A549 (cell line): Measurements from ENCODE around the gene CTDSPL. TPM values are rescaled to one million over a fixed set of nuclear protein-coding genes. Genes with fewer than 3 reads are reported as not detected.

Experiments
- ATAC-seq, 2 experiments: fragments of 200-7000 bp in 1 of 2; fragments of >200 bp in 1 of 2; cut with Nextera tagmentation in 1 of 2; cut with Tn5 transposase in 1 of 2; 3 replicates each; pipeline versions ENCODE4 v1.8.0 to v1.9.1; 2018 to 2020; ENCODE audit warnings: mild to moderate bottlenecking in 1 of 2, moderate library complexity in 1 of 2
- CTCF ChIA-PET: fragments of 300-600 bp; sonication (Branson Sonifier 250); formaldehyde crosslinking; extraction: SDS; loops from one replicate; lab custom pipeline; 2021; ENCODE audit warnings: antibody characterized with exemption, inconsistent platforms; lab: Yijun Ruan, JAX
- POLR2A ChIA-PET: fragments of 350-600 bp; formaldehyde crosslinking; extraction: SDS; loops from one replicate; lab custom pipeline; 2021; ENCODE audit warnings: antibody characterized with exemption, inconsistent platforms; lab: Yijun Ruan, JAX
- DNase-seq, 2 experiments: peaks; one replicate each; pipeline versions ENCODE4 v3.0.0 to v3.0.0-alpha.2; 2011 to 2016; ENCODE audit warnings: low read depth in 1 of 2, low spot score in 1 of 2
- FAIRE-seq: peaks from 2 replicates; lab custom pipeline; 2011; peaks lifted over from hg19 to GRCh38; lab: Jason Lieb, UNC
- H3K27ac ChIP-seq, 2 experiments: fragments of >200 bp; sonication (Bioruptor Twin); formaldehyde crosslinking; 3 replicates each; pipeline ENCODE4 v1.5.1; 2016 to 2017
- H3K4me1 ChIP-seq: fragments of >200 bp; sonication (Bioruptor Twin); formaldehyde crosslinking; 3 replicates; pipeline ENCODE4 v1.6.1; 2016
- H3K4me2 ChIP-seq: fragments of >200 bp; sonication (Bioruptor Twin); formaldehyde crosslinking; 3 replicates; pipeline ENCODE4 v1.6.1; 2016
- H3K4me3 ChIP-seq: fragments of >200 bp; sonication (Bioruptor Twin); formaldehyde crosslinking; 3 replicates; pipeline ENCODE4 v1.5.1; 2016
- H3K9me3 ChIP-seq: fragments of >200 bp; sonication (Bioruptor Twin); formaldehyde crosslinking; 3 replicates; pipeline ENCODE4 v1.6.1; 2016
- CBX8 ChIP-seq: fragments of 200-600 bp; sonication (generic); IDR thresholded peaks from 2 replicates; pipeline ENCODE4 v1.6.1; 2016
- EHF ChIP-seq: fragments of 250-450 bp; sonication (Bioruptor Pico); IDR thresholded peaks from 2 replicates; pipeline ENCODE4 v1.5.0; 2020; ENCODE audit warnings: mild to moderate bottlenecking
- EHMT2 ChIP-seq: fragments of 200-600 bp; sonication (generic); IDR thresholded peaks from 2 replicates; pipeline ENCODE4 v1.6.1; 2016; ENCODE audit warnings: antibody characterized with exemption, low read depth, mild to moderate bottlenecking, moderate library complexity
- ESRRA ChIP-seq: fragments of 150-350 bp; IDR thresholded peaks from 2 replicates; pipeline ENCODE4 v1.6.1; 2014; ENCODE audit warnings: mild to moderate bottlenecking, low read length, borderline replicate concordance
- FOSB ChIP-seq: fragments of 250-450 bp; sonication (Bioruptor Pico); IDR thresholded peaks from 2 replicates; pipeline ENCODE4 v1.5.0; 2020; ENCODE audit warnings: mild to moderate bottlenecking, moderate library complexity
- HOXB5 ChIP-seq: fragments of 250-450 bp; sonication (Bioruptor Pico); IDR thresholded peaks from 2 replicates; pipeline ENCODE4 v1.5.0; 2020; ENCODE audit warnings: mild to moderate bottlenecking, moderate library complexity
- MAFK ChIP-seq: fragments of 450-650 bp; IDR thresholded peaks from 2 replicates; pipeline ENCODE4 v1.6.1; 2014; ENCODE audit not compliant: partially characterized antibody
- NPAS2 ChIP-seq: fragments of 250-450 bp; sonication (Bioruptor Pico); IDR thresholded peaks from 2 replicates; pipeline ENCODE4 v1.8.0; 2022; ENCODE audit warnings: mild to moderate bottlenecking, moderate library complexity, borderline replicate concordance
- PHF8 ChIP-seq: fragments of 200-600 bp; sonication (generic); IDR thresholded peaks from 2 replicates; pipeline ENCODE4 v1.6.1; 2016; ENCODE audit warnings: low read depth, mild to moderate bottlenecking, antibody characterized with exemption, moderate library complexity, borderline replicate concordance
- RCOR1 ChIP-seq: fragments of 150-350 bp; IDR thresholded peaks from 2 replicates; pipeline ENCODE4 v1.6.1; 2014; ENCODE audit warnings: antibody characterized with exemption, low read length, low read depth
- REST ChIP-seq: fragments of 200-600 bp; sonication (generic); IDR thresholded peaks from 2 replicates; pipeline ENCODE4 v1.6.1; 2016; ENCODE audit warnings: antibody characterized with exemption, mild to moderate bottlenecking, moderate library complexity
- TFCP2L1 ChIP-seq: fragments of 250-450 bp; sonication (Bioruptor Pico); IDR thresholded peaks from 2 replicates; pipeline ENCODE4 v1.5.0; 2021; ENCODE audit warnings: mild to moderate bottlenecking
- ZC3H11A ChIP-seq: fragments of 450-650 bp; IDR thresholded peaks from 2 replicates; pipeline ENCODE4 v1.6.1; 2014; ENCODE audit warnings: antibody characterized with exemption, mild to moderate bottlenecking
- ZSCAN20 ChIP-seq: fragments of 250-450 bp; sonication (Bioruptor Pico); IDR thresholded peaks from 2 replicates; pipeline ENCODE4 v1.8.0; 2022; ENCODE audit warnings: mild to moderate bottlenecking, moderate library complexity
- WGBS: methylation state at CpG from one replicate; pipeline ENCODE4 v1.1.6; 2017; ENCODE audit errors: missing lambda C conversion rate; 5-methylcytosine and 5-hydroxymethylcytosine counted together
- polyA plus RNA-seq, 4 experiments: library from polyadenylated mRNA; depleted of rRNA in 3 of 4; stranded (reverse); fragments of >200 nt; fragmentation: RNase III in 1 of 4; extraction: RNeasy Plus Mini Kit Qiagen cat#74134 plus additional on column Dnase treatment in 1 of 4; gene quantifications; 2 replicates in 3 of 4; 3 replicates in 1 of 4; pipeline ENCODE4 v1.2.3, GENCODE V29; 2011 to 2017
- TF ChIP-seq, protein P1 (sequence below): fragments of 450-650 bp; IDR thresholded peaks from 2 replicates; pipeline ENCODE4 v1.6.1; 2014; ENCODE audit warnings: antibody characterized with exemption
- TF ChIP-seq, protein P2 (sequence below): IDR thresholded peaks from 2 replicates; pipeline ENCODE4 v1.6.1; 2012; ENCODE audit warnings: low read depth, borderline replicate concordance
- TF ChIP-seq, protein P3 (sequence below): fragments of 250-450 bp; sonication (Bioruptor Pico); IDR thresholded peaks from 2 replicates; pipeline ENCODE4 v1.5.0; 2021; ENCODE audit warnings: mild to moderate bottlenecking, moderate library complexity, borderline replicate concordance
- TF ChIP-seq, protein P4 (sequence below): fragments of 250-450 bp; sonication (Bioruptor Pico); IDR thresholded peaks from 2 replicates; pipeline ENCODE4 v1.5.0; 2020; ENCODE audit warnings: low read depth, mild to moderate bottlenecking, moderate library complexity
- TF ChIP-seq, protein P5 (sequence below): IDR thresholded peaks from 2 replicates; pipeline ENCODE4 v1.6.1; 2012

Gene CTDSPL
- polyA plus RNA-seq, 2 of the 4 experiments (the other 2 are of a cell fraction) = 9.9 to 35.1 TPM

DNA sequence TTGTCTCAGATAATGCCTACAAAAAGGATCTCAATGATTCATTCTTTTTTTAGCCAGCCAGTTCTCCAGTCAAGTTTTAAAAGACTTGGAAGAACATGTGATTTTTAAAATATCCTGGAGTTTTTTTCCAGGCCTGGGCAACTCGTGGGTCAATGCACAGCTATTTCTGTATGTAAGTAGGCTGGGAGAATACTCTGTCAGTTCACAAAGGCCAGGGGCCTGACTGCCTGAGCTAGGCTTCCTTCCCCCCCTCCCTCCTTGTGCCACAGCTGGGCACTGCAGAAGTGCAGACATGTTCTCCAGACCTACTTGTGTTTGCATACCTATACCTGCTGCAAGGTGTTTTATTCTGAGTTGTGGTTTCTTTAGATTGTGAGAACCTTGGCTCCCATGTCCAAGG is 43.7 kb downstream of the CTDSPL start:
- ATAC-seq (no peak), DNase-seq (no peak)
- POLR2A ChIA-PET = no interaction called here
- WGBS = 46% methylated on average over 1 of the region's 1 CpG
- no peak overlapping the region for H3K4me2 ChIP-seq
- H3K9me3 ChIP-seq = no peaks in the 10 kb centered on the region
- H3K4me3 ChIP-seq = no peak overlapping the region
- TF ChIP-seq, protein P1, sequence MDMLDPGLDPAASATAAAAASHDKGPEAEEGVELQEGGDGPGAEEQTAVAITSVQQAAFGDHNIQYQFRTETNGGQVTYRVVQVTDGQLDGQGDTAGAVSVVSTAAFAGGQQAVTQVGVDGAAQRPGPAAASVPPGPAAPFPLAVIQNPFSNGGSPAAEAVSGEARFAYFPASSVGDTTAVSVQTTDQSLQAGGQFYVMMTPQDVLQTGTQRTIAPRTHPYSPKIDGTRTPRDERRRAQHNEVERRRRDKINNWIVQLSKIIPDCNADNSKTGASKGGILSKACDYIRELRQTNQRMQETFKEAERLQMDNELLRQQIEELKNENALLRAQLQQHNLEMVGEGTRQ = no peak
- TF ChIP-seq, all 56 proteins: peak for 0
- peaks cover 4% of the 10 kb centered on the region; the same call in 1 of the 3 replicates for H3K4me1 ChIP-seq
- FAIRE-seq = no peak
- H3K27ac ChIP-seq = no peak overlapping the region
- CTCF ChIA-PET = interaction anchor here (0.8 to 2.4 kb wide), 5 partner anchors 9 to 62 kb away, joined by 3 to 6 read pairs (median 4); no protein-coding TSS in a partner anchor

- Histone ChIP-seq H3K27ac (no peak overlapping the region), H3K4me2 (no peak overlapping the region), H3K4me1 (peaks cover 4% of the 10 kb centered on the region; the same call in 1 of the 3 replicates), H3K9me3 (no peaks in the 10 kb centered on the region)
- CTCF ChIA-PET = interaction anchor here (0.8 to 1.7 kb wide), 4 partner anchors 10 to 69 kb away, joined by 3 to 5 read pairs (median 4); no protein-coding TSS in a partner anchor
- ATAC-seq (no peak), DNase-seq (no peak), FAIRE-seq (no peak)
- 91% methylated on average over 8 of the region's 8 CpGs for WGBS
- TF ChIP-seq, protein P2, sequence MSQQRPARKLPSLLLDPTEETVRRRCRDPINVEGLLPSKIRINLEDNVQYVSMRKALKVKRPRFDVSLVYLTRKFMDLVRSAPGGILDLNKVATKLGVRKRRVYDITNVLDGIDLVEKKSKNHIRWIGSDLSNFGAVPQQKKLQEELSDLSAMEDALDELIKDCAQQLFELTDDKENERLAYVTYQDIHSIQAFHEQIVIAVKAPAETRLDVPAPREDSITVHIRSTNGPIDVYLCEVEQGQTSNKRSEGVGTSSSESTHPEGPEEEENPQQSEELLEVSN = no peak
- TF ChIP-seq CBX8 (no peak), EHMT2 (no peak), ZSCAN20 (no peak), EHF (CRISPR knock-in tag) (no peak), RCOR1 (no peak), ESRRA (no peak), PHF8 (no peak), HOXB5 (CRISPR knock-in tag) (no peak)
- TF ChIP-seq, protein P3, sequence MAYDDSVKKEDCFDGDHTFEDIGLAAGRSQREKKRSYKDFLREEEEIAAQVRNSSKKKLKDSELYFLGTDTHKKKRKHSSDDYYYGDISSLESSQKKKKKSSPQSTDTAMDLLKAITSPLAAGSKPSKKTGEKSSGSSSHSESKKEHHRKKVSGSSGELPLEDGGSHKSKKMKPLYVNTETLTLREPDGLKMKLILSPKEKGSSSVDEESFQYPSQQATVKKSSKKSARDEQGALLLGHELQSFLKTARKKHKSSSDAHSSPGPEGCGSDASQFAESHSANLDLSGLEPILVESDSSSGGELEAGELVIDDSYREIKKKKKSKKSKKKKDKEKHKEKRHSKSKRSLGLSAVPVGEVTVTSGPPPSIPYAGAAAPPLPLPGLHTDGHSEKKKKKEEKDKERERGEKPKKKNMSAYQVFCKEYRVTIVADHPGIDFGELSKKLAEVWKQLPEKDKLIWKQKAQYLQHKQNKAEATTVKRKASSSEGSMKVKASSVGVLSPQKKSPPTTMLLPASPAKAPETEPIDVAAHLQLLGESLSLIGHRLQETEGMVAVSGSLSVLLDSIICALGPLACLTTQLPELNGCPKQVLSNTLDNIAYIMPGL = no peak
- TF ChIP-seq, protein P1 = no peak
- TF ChIP-seq, protein P4, sequence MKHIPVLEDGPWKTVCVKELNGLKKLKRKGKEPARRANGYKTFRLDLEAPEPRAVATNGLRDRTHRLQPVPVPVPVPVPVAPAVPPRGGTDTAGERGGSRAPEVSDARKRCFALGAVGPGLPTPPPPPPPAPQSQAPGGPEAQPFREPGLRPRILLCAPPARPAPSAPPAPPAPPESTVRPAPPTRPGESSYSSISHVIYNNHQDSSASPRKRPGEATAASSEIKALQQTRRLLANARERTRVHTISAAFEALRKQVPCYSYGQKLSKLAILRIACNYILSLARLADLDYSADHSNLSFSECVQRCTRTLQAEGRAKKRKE (CRISPR knock-in tag) = no peak
- TF ChIP-seq, all 56 proteins: peak for 0
- POLR2A ChIA-PET = no interaction called here
- H3K4me3 ChIP-seq = no peak overlapping the region
These were observed 44.5 kb downstream of the CTDSPL start for GRCh38 chr3:37905987-37906674.

- Histone ChIP-seq H3K27ac (no peak overlapping the region), H3K4me3 (no peak overlapping the region), H3K4me2 (no peak overlapping the region), H3K9me3 (no peaks in the 10 kb centered on the region), H3K4me1 (peaks cover 4% of the 10 kb centered on the region; the same call in 1 of the 3 replicates)
- DNase-seq (no peak), ATAC-seq (no peak), FAIRE-seq (no peak)
- CTCF ChIA-PET = interaction anchor here (1.2 to 1.7 kb wide), 3 partner anchors 51 to 68 kb away, joined by 4 to 5 read pairs (median 5); no protein-coding TSS in a partner anchor
- POLR2A ChIA-PET = no interaction called here
- WGBS = 88% methylated on average over 5 of the region's 5 CpGs
- TF ChIP-seq FOSB (CRISPR knock-in tag) = no peak
- no peak for TF ChIP-seq REST
- TF ChIP-seq, protein P4 (CRISPR knock-in tag) = no peak
- TF ChIP-seq, protein P5, sequence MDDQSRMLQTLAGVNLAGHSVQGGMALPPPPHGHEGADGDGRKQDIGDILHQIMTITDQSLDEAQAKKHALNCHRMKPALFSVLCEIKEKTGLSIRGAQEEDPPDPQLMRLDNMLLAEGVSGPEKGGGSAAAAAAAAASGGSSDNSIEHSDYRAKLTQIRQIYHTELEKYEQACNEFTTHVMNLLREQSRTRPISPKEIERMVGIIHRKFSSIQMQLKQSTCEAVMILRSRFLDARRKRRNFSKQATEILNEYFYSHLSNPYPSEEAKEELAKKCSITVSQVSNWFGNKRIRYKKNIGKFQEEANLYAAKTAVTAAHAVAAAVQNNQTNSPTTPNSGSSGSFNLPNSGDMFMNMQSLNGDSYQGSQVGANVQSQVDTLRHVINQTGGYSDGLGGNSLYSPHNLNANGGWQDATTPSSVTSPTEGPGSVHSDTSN = no peak
- no peak for TF ChIP-seq ZC3H11A
- no peak for TF ChIP-seq MAFK
- TF ChIP-seq TFCP2L1 (CRISPR knock-in tag) = no peak
- TF ChIP-seq NPAS2 (CRISPR knock-in tag) = no peak
These were observed 45.1 kb downstream of the CTDSPL start for GRCh38 chr3:37906734-37907282.
